HG03378 (cell line): Measurements from ENCODE around the gene UCN.
"Not testable (repeated sequence)": the region's sequence is repeated elsewhere in the genome, so short reads cannot be mapped to it uniquely, and the experiment has no call there.

Experiments used
- ATAC-seq: cut with Tn5 transposase; IDR thresholded peaks from one replicate; pipeline ENCODE4 v1.9.1; 2021; ENCODE audit warnings: mild to moderate bottlenecking, moderate library complexity; ENCODE audit not compliant: unreplicated experiment

The UCN gene

DNA sequence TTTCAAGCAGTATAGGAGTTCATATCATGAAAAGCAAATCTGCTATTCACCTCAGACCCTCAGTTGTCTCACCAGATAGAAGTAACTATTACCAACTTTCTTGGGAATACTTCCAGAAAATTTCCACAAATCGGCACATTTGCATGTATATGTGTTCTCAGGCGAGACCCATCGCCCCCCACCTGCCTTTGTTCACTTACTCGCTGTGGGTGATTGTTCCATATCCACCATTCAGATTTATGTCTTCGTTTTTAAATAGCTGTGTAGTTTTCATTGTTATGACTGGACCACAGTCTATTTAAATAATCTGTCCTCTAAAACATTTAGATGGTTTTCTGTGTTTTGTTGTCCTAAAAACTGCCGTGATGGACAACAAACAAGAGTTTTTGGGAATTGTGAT lies 22.8 kb downstream of the UCN start:
- no peak for ATAC-seq

DNA sequence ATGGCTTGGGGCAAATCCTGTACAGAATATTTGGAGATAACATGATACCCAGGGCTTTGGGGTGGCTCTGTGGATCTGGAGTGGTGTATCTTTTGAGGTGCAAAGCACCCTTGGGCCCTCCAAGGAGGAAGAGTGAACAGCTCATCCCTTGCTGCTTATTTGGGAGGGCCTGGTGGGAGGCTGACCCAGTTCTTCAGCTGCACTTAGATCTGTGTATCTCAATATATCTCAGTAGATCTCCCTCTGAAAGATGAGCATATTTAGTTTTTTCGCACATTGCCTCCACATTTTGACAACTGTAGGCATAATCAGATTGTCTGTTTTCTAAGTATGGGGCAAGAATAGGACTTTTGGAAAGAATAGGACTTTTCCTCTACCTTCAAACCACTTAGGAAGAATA lies 23.2 kb downstream of the UCN start:
- no peak for ATAC-seq

DNA sequence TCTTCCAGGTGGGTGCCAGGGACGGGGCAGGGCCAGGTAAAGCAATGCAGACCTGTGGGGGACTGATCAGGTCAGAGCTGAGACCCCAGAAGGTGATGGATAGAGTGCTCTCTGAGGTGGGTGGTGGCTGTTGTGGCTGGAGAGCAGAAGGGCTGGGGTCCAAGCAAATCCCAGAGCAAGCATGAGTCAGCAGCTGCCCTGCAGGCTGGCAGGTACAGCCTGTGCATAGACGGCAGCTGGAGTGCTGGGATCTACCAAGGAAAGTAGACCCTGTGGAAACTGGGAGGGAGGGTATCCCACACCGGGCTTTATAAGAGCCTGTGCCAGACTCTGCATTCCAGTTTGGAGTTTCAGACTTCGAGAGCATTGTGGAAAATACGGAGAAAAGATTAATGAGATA lies 25.4 kb downstream of the UCN start:
- no peak for ATAC-seq

DNA sequence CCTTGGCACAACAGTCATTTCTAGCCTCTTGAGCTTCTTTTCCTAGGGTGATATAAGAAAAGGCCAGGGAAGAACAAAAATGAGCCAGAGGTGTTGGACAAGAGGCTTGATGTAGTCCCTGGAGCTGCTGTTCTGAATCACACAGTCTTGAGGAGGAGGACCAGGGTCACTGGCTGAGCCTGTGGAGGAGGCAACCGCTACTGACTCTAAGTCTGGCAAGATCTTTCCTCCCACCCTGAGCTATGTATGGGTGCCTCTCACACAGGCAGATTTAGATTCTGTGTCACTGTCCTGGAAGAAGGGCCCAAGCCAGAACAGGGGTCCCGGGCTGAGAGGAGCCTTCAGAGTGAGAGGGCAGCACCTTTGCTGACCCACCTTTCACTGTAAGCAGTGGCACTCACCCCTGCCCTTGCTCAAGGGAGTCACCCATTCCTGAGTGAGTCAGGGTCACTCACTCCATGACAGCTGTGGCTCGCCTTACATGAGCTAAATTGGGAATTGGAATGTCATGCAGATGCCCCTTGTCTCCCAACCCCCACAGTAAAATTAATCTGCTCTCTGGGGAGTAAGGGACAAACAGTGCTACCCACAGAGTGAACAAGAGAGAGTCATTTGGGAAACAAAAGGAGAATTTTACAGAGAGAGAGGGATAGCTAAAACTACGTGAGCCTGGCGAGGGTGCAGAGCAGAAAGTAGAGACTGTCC lies 26.2 kb downstream of the UCN start, which contains the start of gene TRIM54:
TRIM54 (plus strand) TSS at position 575 of the 705 bp plus-strand sequence. CDS start 303 bp downstream, outside the sequence.
- ATAC-seq: no peak

DNA sequence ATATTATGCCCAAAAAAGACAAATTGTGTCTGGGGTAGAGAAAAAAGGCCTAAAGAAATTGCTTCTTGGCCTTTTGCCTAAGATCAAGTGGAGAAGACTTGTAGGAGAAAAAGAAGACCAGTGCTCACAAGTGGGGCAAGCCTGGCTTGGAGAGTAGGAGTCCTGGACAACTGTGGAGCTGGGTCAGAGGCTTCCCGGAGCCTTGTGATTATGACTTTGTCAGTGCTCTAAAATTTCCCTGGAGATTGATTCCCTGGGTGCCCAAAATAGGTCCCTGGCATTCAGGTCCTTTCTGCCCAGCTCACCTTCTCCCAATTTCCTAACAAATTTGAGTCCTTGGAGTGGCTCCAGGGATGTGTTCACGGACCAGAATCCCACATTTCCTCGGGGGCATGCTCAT lies 26.8 kb downstream of the UCN start:
- no peak for ATAC-seq

DNA sequence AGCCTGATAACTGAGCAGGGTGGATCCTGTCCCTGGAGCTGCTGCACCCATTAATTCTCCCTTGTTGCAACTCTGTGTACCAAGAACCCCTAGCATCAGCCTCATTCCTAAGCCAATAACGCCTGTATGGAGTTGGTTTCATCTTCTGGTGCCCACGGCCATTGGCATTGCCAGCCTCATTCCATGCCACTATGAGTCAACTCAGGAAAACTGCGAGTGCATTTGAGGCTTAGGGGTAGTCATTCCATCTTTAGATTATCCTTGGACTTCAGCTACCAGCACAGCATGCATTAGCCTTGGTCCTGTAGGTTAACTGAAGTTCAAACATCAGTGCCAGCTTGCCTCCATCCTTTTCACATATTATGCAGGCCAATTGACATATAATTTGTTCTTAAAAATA lies 27.4 kb downstream of the UCN start:
- no peak for ATAC-seq

DNA sequence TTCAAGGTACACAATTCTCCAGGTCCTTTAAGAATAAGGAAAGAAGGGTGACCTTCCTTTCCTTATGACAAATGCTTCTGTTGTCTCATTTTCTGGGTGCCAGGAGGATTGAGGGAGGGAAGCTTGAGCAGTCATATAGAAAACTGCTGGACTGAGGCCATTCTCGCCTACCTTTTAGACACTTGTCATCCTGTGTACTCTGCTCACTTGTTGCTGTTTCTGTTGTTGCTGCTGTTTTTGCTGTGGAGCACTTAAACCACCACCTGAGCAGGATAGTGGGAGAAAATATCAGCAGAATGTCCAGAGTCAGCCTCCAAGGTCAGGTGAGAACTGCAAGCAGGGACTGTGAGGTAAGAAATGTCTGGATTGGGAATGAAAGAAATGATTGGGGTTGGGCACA lies 30.2 kb downstream of the UCN start:
- ATAC-seq: no peak

DNA sequence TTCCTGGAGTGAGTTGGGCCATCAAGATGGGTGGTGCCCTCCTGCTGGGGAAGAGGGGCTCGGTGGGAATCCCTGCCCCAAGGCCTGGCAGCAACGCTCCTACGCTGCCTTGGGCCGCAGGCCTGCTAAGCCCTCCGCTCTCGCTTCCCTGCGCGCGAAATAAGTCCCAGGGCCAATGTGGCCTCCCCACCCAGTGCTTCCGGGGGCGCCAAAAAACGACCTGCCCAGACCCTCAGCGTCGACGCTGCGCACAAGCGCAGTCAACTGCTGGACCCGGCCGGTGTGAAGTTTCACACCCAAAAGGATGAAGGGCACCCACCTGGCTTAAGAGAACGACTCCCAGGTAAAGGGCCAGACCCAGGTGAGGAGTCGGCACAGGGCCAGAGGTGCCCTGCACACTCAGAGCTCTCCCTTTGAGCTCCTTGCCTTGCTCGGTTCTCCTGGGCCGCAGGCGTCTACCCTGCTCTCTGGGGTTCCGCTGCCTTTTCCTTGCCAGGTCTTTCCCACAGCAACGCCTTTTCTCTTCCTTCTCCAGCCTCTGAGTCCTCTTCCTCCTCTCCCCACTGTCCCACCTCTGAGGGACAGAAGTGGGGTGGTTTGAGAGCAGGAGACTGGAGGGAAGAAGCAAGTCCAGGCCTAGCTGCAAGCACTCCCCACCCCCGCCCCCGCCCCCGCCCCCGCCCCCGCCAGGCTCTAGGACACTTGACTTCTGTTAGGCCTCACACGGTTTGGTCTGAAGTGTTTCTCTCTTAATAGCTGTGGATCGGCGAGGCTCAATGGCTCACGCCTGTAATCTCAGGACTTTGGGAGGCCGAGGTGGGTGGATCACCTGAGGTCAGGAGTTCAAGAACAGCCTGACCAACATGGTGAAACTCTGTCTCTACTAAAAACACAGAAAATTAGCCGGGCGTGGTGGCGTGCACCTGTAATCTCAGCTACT lies 32.8 kb downstream of the UCN start, which contains the start of gene DNAJC5G:
DNAJC5G (plus strand) TSS at position 223 of the 940 bp plus-strand sequence. CDS start 1,296 bp downstream, outside the sequence.
- ATAC-seq: no peak

DNA sequence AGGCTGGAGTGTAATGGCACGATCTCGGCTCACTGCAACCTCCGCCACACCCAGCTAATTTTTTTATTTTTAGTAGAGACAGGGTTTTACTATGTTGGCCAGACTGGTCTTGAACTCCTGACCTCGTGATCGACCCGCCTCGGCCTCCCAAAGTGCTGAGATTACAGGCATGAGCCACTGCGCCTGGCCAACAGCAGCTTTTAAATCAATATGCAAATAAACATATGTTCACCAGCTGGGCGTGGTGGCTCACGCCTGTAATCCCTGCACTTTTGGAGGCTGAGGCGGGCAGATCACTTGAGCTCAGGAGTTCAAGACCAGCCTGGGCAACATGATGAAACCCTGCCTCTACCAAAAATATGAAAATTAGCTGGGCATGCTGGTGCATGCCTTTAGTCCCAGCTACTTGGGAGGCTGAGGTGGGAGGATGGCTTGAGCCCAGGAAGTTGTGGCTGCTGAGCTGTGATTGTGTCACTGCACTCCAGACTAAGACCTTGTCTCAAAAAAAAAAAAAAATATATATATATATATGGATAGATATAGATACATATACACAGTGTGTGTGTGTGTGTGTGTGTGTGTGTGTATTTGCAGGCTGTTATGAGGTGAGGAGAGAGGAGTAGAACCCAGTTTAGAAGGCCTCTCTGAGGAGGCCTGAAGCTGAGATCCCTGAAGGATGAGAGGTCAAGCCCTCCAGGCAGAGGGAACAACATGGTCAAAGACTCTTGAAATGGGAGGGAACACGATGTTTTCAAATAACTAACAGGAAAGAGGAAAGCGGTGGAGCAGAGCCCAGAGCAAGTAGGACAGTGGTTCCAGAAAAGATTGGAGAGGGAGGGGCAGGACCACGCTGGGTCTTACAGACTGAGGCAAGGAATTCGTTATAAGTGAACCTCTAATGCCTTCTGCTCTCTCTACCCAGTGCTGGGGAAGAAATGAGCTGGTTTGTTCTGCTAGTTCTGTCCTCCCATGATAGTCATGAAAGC lies 35.4 kb downstream of the UCN start:
- not testable (repeated sequence) for ATAC-seq

DNA sequence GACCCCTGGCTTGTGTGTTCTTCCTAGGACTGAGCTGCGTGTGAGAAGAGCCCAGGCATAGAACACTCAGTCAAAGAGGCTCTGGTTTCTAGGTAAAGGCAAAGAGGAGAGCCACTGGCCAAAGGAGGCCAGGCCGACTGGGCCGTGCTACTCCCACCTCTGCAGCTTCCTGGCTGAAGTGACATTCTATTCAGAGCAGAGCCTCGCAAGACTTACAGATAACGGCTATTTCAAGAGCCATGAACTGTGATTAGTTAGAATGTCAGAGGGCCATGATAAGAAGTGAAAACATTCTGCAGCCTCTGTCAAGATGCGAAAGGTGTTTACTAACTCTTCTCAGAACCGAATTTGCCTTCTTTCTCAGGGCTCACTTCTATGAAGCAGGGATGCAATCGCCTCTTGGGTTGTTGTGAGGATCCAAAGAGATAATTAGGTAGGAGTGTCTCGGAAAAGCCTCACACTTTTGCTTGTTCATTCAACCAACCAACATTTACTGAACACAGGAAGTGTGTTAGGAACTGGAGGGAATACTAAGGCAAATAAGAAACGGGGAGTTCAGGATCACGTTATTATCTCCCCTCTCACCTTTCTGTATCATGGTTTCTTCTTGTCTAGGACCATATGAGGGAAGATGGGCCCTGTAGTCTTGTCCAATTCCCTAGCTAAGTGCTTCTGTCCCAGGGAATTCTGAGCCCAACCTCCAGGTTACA lies 36.5 kb downstream of the UCN start:
- no peak for ATAC-seq

DNA sequence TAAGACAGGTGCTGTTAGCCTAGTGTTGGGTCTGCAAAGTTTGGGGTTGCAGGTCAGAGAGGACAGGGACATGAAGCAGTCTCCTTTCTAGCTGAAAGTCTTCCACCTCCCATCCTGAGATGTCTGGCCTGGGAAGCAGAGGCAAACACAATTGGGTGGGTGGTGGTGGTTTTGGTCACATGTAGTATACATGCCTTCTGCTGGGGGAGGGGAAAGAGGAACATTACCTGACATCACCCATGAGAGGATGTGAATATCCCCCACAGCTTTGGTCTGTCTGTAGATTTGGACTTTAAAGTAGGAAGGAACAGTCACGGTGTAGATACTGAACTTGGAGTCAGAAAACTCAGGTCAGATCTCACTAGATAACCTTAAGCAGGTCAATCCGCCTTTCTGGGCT lies 37.6 kb downstream of the UCN start:
- no peak for ATAC-seq

DNA sequence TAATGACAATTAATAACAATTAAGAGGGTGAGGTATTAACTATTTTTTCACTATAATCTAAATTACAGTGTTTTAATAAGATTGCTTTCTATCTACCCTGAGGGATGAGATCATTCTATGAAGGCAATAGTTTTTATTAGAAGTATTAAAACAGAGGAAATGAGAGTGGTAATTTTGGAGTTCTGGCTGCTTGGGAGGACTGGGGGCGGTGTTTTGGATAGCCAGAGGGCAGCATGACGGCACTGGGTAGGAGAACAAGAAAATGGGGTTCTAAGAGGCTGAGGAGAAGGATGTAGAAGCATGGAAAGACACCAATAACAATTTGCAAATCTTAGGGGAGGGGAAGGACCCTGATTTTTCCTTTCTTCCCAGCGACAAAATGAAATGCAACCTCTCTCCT lies 38.1 kb downstream of the UCN start:
- no peak for ATAC-seq

DNA sequence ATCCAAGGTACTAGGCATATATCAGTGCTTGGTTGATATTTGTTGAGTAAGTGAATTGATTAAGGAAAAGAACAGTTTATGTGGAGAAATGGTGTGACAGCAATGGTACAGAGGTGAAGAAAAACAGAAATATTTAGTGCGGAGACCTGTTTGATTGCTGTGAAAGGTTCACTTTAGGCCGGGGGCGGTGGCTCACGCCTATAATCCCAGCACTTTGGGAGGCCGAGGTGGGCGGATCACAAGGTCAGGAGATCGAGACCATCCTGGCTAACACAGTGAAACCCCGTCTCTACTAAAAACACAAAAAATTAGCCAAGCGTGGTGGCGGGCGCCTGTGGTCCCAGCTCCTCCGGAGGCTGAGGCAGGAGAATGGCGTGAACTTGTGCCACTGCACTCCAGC lies 39.9 kb downstream of the UCN start:
- not testable (repeated sequence) for ATAC-seq

DNA sequence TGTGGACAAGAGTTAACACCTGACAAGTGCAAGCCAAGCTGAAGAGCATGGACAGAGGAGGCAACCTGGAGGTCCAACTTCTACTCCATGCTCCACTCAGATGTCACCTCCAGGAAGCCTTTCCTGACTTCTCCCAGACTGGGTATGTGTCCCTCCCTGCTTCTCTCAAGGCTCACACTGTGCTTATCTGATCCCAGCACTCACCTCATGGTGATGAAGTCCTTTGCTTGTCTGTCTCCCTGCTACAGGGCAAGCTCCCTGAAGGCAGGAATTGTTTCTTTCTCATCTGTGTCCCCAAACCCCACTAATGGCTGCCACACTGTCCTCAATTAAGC lies 42.7 kb downstream of the UCN start:
- no peak for ATAC-seq

DNA sequence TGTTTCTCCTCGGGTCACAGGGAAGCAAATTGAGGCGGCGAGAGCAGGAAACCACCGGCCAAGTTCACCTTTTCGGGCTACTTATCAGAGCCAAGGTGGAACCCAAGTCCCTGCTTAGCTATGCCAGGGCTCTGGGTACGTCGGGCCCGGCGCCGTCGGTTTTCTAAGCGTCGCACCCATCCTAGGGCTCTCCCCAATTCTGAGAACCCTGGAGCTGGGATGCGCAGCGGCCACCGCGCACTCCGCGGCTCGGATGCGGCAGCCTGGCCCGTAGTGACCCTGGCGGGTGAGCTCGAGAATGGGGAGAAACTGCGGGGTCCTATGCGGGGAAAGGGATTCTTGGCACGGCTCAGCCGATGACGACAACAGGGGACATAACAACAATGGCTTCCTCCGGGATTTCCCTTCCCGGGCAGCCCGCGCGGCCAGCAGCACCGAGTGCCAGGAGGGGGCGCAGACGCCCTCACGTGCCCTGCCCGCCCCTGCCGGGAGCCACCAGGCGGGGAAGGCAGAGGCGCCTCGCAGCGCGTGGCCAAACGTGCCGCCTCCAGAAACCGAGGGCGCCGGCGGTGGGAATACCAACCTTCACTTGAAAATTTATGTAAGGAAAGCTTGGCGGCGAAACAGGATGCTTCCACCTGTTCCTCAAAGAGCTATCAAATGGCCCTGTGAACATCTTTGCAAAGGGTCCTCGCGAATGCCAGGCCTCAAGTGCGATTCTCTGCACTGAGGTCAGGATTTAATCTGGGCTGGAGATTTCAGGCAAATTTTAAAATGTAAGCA lies 43.3 kb downstream of the UCN start:
- ATAC-seq: no peak

DNA sequence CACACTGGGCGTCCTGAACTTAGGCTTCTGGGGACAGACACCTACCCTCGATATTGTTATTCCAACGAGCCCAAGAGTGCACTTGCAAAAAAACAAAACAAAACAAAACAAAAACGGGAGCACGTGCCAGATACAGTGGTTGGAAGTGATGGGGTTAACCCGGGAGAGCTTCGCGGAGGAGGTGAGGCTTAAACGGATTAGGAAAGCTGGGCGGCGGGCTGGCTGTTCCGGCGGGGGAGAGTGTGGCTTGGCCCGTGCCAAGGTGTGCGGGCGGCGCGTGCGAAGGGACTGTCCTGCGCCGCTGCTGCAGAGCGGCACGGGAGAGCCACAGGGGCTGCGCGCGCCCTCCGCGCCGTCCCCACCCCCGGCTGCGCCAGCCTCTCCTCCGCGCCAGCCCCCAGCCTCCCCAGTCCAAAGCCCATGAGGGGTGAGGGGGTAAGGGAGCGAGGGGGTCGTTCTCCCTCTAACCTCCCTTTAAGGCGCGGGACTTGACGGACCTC lies 43.9 kb downstream of the UCN start:
- ATAC-seq: no peak

DNA sequence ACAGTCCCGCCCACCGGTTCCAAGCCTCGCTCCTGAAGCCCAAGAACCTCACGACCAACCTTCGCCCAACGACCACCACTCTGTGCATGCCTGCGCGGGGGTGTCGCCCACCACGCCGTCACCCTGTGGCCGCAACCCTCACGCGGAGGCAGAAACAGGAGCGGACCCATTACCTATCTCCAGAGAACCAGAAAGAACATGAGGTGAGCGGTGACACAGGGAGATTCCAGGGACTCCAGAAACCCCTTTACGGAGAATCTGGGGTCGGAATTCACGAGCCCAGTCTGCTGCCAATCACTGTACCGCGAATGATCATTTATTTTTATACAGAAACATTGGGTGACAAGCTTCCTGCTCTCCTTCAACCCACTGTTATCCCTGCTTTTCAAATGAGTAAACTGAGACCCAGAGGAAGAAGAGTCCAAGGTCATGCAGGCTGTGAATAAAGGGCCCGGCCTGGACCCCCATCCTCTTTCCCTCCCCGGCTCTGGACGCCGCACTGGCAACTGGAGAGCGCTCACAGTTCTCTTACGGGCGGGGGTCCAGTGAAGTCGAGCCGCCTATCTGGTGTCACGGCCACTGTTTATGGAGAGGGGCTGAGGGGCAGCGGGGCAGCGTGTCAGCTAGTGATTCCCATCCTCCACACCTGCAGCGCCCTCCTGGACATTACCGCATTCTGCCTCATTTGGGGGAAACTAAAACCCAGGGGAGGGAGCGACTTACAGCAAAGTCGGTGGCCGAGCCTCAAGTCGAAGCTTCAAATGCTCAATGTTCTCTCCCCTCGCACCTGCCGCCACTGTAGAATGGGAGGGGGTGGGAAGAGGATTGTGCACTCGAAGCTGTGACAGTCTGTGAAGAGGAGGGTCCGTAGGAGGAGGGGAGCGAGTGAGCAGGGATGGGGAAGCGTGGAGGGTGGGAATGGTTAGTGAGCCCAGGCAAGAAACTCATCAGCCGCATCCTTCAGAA lies 44.7 kb downstream of the UCN start:
- ATAC-seq: no peak
